ENCODE results near the gene DDX10. TPM values are rescaled to one million over a fixed set of nuclear protein-coding genes. Genes with fewer than 3 reads are reported as not detected.

DDX10 gene
- total RNA-seq, 1 experiment from 2014 or later, result 48.3 TPM

- no peak overlapping the region for H3K4me2 ChIP-seq (ENCODE audit: insufficient read depth, insufficient read length, low read length)
- H3K79me2 ChIP-seq (ENCODE audit: insufficient read depth, low read length), result no peaks in the 10 kb centered on the region
- no peak overlapping the region for H3K4ac ChIP-seq (ENCODE audit: low read depth, low read length)
- H2BK20ac ChIP-seq (ENCODE audit: low read depth, low read length, poor library complexity, severe bottlenecking), result no peak overlapping the region
- no peaks in the 10 kb centered on the region for H3K27me3 ChIP-seq (ENCODE audit: insufficient read depth, low read length)
- H3K27ac Mint-ChIP-seq, result peak overlapping the region in 1 of 3 experiments; percentile 74; a peak in 1 of 7 replicates
- H3K23me2 ChIP-seq (ENCODE audit: insufficient read length, low read depth, low read length, poor library complexity, severe bottlenecking), result no peaks in the 10 kb centered on the region
- H3K9me3 ChIP-seq (ENCODE audit: control insufficient read depth, low read depth, low read length), result no peaks in the 10 kb centered on the region
- no peaks in the 10 kb centered on the region for H3K79me1 ChIP-seq (ENCODE audit: insufficient read depth, low read depth, low read length, poor library complexity, severe bottlenecking)
- peaks cover 0 to 3% (median 0%) of the 10 kb centered on the region in 3 experiments; a peak in 2 of 7 replicates for H3K36me3 Mint-ChIP-seq (ENCODE audit: insufficient read depth in 1 of 3, low read depth in 3 of 3)
- H4K5ac ChIP-seq (ENCODE audit: insufficient read length, low read depth, low read length), result no peak overlapping the region
- H3K27ac ChIP-seq (ENCODE audit: insufficient read length, low read depth, low read length), result no peak overlapping the region
- H3K27me3 Mint-ChIP-seq (ENCODE audit: low read depth), result no peaks in the 10 kb centered on the region
- H3T11ph ChIP-seq (ENCODE audit: low read length), result no peak overlapping the region
- WGBS (ENCODE audit: extremely low coverage, insufficient read length, low lambda C conversion rate), result no CpG with 5 or more reads among the region's 2 CpGs
- no peak overlapping the region for H4K8ac ChIP-seq (replicated peaks; ENCODE audit: insufficient read length, low read depth, low read length)
- H3K4me3 Mint-ChIP-seq, result no peak overlapping the region
- no peak overlapping the region for H3K9ac ChIP-seq (ENCODE audit: extremely low read depth, insufficient read length, low read length)
- H3K23ac ChIP-seq (ENCODE audit: insufficient read length, low read depth, low read length), result no peak overlapping the region
- no peaks in the 10 kb centered on the region for H3K9me3 Mint-ChIP-seq
- no peak for DNase-seq
- TF ChIP-seq, protein P1, sequence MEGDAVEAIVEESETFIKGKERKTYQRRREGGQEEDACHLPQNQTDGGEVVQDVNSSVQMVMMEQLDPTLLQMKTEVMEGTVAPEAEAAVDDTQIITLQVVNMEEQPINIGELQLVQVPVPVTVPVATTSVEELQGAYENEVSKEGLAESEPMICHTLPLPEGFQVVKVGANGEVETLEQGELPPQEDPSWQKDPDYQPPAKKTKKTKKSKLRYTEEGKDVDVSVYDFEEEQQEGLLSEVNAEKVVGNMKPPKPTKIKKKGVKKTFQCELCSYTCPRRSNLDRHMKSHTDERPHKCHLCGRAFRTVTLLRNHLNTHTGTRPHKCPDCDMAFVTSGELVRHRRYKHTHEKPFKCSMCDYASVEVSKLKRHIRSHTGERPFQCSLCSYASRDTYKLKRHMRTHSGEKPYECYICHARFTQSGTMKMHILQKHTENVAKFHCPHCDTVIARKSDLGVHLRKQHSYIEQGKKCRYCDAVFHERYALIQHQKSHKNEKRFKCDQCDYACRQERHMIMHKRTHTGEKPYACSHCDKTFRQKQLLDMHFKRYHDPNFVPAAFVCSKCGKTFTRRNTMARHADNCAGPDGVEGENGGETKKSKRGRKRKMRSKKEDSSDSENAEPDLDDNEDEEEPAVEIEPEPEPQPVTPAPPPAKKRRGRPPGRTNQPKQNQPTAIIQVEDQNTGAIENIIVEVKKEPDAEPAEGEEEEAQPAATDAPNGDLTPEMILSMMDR (conservative IDR thresholded peaks at IDR 0.05), result no peak
- peaks cover 9% of the 10 kb centered on the region in 2 experiments for H3K4me1 Mint-ChIP-seq
- H2AFZ ChIP-seq (ENCODE audit: low read length), result no peak overlapping the region
- H4K20me1 ChIP-seq (ENCODE audit: control insufficient read depth, insufficient read depth, insufficient read length), result no peaks in the 10 kb centered on the region
- no peak overlapping the region for H3K56ac ChIP-seq (ENCODE audit: insufficient read length, low read depth, low read length)
- no peak overlapping the region for H2BK5ac ChIP-seq (ENCODE audit: insufficient read length, low read length)
- H3K14ac ChIP-seq (ENCODE audit: insufficient read depth, low read length), result no peak overlapping the region
- no peak overlapping the region for H4K91ac ChIP-seq (ENCODE audit: insufficient read length, low read depth, low read length)
- peaks cover 4% of the 10 kb centered on the region; the same call in 1 of the 2 replicates for H3K4me1 ChIP-seq (ENCODE audit: insufficient read depth, low read length)
- no peak overlapping the region for H2BK120ac ChIP-seq (ENCODE audit: low read depth, low read length, poor library complexity, severe bottlenecking)
- H2AK5ac ChIP-seq (ENCODE audit: insufficient read length, low read length), result no peak overlapping the region
- no peak overlapping the region for H3K18ac ChIP-seq (ENCODE audit: insufficient read length, low read depth, low read length)
- H2BK15ac ChIP-seq (ENCODE audit: low read depth, low read length), result no peak overlapping the region
- no peak overlapping the region for H2BK12ac ChIP-seq (ENCODE audit: insufficient read length, low read depth, low read length)
Measured at GRCh38 chr11:108914211-108914610, 249.3 kb downstream of the DDX10 start.
